Measurements from ENCODE around the gene SIPA1L3.

Gene SIPA1L3

GRCh38 chr19:37975071-37975470 lies 68.1 kb downstream of the SIPA1L3 start (continued):
- TF ChIP-seq ZNF157 (tag by site-specific recombination; IDR thresholded peaks at IDR 0.05), result no peak
- TF ChIP-seq, protein P1, sequence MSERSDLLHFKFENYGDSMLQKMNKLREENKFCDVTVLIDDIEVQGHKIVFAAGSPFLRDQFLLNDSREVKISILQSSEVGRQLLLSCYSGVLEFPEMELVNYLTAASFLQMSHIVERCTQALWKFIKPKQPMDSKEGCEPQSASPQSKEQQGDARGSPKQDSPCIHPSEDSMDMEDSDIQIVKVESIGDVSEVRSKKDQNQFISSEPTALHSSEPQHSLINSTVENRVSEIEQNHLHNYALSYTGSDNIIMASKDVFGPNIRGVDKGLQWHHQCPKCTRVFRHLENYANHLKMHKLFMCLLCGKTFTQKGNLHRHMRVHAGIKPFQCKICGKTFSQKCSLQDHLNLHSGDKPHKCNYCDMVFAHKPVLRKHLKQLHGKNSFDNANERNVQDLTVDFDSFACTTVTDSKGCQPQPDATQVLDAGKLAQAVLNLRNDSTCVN (tag by site-specific recombination; optimal IDR thresholded peaks at IDR 0.05), result no peak

DNA sequence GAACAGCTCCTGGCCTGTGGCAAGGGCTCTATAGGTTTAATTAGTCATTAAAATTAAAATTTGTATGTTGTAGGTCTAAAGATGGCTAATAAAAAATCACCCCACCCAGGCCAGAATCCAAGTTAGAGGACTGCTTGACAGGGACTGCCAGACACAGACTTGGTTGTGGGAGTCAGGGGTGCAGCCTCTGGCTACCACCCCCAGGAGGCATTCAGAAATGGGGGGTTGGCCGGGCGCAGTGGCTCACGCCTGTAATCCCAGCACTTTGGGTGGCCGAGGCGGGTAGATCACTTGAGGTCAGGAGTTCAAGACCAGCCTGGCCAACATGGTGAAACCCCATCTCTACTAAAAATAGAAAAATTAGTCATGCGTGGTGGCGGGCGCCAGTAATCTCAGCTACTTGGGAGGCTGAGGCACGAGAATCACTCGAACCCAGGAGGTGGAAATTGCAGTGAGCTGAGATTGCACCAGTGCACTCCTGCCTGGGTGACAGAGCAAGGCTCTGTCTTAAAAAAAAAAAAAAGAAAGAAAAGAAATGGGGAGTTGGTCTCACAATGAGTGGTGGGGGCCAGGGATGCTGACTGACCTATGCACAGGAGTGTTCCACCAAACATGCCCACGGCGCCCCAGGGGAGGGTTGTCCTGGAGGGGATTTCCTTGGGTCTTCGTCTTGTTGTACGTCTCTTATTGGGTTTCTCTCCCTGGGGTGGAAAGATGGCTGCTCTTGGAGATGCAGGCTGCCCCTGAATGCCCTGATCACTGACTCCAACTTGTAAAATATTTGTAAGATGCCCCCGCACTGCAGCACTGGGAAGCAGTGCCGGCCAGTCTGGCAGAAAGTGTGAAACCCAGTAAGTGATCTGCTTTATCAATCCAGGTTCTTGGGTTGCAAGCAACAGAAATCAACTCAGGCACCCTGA lies 68.8 kb downstream of the SIPA1L3 start:
- Histone ChIP-seq H3K27ac (ENCODE audit: extremely low read depth, low read depth, low read length) (no peak overlapping the region), H3K36me3 (ENCODE audit: control insufficient read depth in 2 of 2, insufficient read depth in 1 of 2, low read length in 2 of 2) (peaks cover 0 to 10% of the 10 kb centered on the region in 2 experiments; a peak in 1 of 3 replicates), H3K4me3 (ENCODE audit: low read depth, low read length) (no peak overlapping the region), H3K4me1 (ENCODE audit: control insufficient read depth, insufficient read depth, low read length) (peaks cover 12% of the 10 kb centered on the region), H3K9me3 (ENCODE audit: control insufficient read depth, insufficient read depth, low read depth, low read length) (peaks cover 12% of the 10 kb centered on the region)
- POLR2A ChIA-PET, result no interaction called here
- CTCF ChIA-PET, result interaction anchor here (0.8 to 0.9 kb wide), 3 partner anchors 10 to 25 kb away, joined by 3 read pairs; no protein-coding TSS in a partner anchor
- TF ChIP-seq ZFP41 (tag by site-specific recombination; IDR thresholded peaks at IDR 0.05; ENCODE audit: borderline replicate concordance) (no peak), ZNF747 (tag by site-specific recombination; IDR thresholded peaks at IDR 0.05) (0 out of 2 replicates have a peak, but pooled peaks have one; percentile 23)
- TF ChIP-seq, protein P2, sequence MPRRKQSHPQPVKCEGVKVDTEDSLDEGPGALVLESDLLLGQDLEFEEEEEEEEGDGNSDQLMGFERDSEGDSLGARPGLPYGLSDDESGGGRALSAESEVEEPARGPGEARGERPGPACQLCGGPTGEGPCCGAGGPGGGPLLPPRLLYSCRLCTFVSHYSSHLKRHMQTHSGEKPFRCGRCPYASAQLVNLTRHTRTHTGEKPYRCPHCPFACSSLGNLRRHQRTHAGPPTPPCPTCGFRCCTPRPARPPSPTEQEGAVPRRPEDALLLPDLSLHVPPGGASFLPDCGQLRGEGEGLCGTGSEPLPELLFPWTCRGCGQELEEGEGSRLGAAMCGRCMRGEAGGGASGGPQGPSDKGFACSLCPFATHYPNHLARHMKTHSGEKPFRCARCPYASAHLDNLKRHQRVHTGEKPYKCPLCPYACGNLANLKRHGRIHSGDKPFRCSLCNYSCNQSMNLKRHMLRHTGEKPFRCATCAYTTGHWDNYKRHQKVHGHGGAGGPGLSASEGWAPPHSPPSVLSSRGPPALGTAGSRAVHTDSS (tag by site-specific recombination; IDR thresholded peaks at IDR 0.05), result no peak

DNA sequence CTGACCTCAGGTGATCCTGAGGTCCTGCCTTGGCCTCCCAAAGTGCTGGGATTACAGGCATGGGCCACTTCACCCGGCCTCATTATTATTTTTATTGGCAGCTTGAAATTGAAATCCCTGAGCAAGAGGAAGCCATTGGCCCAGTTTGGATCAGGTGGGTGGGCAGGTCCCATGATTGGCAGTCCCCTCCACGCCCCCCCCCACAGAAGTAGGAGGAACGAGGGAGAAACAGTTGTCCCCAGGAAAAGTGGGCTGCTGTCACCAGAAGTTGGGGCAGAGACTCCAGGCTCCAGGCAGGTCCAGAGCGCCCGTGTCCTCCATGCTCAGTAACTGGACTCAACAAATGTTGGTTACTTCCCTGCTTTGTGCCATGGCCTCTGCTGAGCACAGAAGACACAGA lies 70.4 kb downstream of the SIPA1L3 start:
- Histone ChIP-seq H3K36me3 (ENCODE audit: control insufficient read depth in 2 of 2, insufficient read depth in 1 of 2, low read length in 2 of 2) (no peaks in the 10 kb centered on the region; a peak in 1 of 3 replicates), H3K9me3 (ENCODE audit: control insufficient read depth, insufficient read depth, low read depth, low read length) (peaks cover 5% of the 10 kb centered on the region), H3K4me1 (ENCODE audit: control insufficient read depth, insufficient read depth, low read length) (peaks cover 12% of the 10 kb centered on the region), H3K4me3 (ENCODE audit: low read depth, low read length) (no peak overlapping the region), H3K27ac (ENCODE audit: extremely low read depth, low read depth, low read length) (0 out of 2 replicates have a peak overlapping the region, but pooled peaks have one; percentile 16)
- CTCF ChIA-PET, result interaction anchor here (0.6 to 1.1 kb wide), 2 partner anchors 118 to 1987 kb away, joined by 3 to 4 read pairs; no protein-coding TSS in a partner anchor
- POLR2A ChIA-PET, result no interaction called here
- TF ChIP-seq ZNF48 (tag by site-specific recombination; IDR thresholded peaks at IDR 0.05) (no peak), ZNF600 (tag by site-specific recombination; IDR thresholded peaks at IDR 0.05) (no peak), ZNF596 (tag by site-specific recombination; IDR thresholded peaks at IDR 0.05) (no peak), ZSCAN16 (tag by site-specific recombination; IDR thresholded peaks at IDR 0.05) (no peak), ZNF239 (tag by site-specific recombination; IDR thresholded peaks at IDR 0.05) (no peak), KLF7 (tag by site-specific recombination; IDR thresholded peaks at IDR 0.05; ENCODE audit: borderline replicate concordance) (no peak), ZNF843 (tag by site-specific recombination; IDR thresholded peaks at IDR 0.05) (no peak), ZNF19 (tag by site-specific recombination; IDR thresholded peaks at IDR 0.05; ENCODE audit: low read depth) (no peak), ZNF677 (tag by site-specific recombination; IDR thresholded peaks at IDR 0.05) (no peak)
- TF ChIP-seq, protein P3, sequence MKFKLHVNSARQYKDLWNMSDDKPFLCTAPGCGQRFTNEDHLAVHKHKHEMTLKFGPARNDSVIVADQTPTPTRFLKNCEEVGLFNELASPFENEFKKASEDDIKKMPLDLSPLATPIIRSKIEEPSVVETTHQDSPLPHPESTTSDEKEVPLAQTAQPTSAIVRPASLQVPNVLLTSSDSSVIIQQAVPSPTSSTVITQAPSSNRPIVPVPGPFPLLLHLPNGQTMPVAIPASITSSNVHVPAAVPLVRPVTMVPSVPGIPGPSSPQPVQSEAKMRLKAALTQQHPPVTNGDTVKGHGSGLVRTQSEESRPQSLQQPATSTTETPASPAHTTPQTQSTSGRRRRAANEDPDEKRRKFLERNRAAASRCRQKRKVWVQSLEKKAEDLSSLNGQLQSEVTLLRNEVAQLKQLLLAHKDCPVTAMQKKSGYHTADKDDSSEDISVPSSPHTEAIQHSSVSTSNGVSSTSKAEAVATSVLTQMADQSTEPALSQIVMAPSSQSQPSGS (tag by site-specific recombination; IDR thresholded peaks at IDR 0.05; ENCODE audit: low read depth), result no peak
- TF ChIP-seq, protein P4, sequence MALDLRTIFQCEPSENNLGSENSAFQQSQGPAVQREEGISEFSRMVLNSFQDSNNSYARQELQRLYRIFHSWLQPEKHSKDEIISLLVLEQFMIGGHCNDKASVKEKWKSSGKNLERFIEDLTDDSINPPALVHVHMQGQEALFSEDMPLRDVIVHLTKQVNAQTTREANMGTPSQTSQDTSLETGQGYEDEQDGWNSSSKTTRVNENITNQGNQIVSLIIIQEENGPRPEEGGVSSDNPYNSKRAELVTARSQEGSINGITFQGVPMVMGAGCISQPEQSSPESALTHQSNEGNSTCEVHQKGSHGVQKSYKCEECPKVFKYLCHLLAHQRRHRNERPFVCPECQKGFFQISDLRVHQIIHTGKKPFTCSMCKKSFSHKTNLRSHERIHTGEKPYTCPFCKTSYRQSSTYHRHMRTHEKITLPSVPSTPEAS (tag by site-specific recombination; IDR thresholded peaks at IDR 0.05), result no peak
